ENCODE data around the gene TAF10. TPM values are rescaled to one million over a fixed set of nuclear protein-coding genes. Genes with fewer than 3 reads are reported as not detected.

The TAF10 gene
- total RNA-seq, 1 donor from 2014 or later, result 154 TPM

DNA sequence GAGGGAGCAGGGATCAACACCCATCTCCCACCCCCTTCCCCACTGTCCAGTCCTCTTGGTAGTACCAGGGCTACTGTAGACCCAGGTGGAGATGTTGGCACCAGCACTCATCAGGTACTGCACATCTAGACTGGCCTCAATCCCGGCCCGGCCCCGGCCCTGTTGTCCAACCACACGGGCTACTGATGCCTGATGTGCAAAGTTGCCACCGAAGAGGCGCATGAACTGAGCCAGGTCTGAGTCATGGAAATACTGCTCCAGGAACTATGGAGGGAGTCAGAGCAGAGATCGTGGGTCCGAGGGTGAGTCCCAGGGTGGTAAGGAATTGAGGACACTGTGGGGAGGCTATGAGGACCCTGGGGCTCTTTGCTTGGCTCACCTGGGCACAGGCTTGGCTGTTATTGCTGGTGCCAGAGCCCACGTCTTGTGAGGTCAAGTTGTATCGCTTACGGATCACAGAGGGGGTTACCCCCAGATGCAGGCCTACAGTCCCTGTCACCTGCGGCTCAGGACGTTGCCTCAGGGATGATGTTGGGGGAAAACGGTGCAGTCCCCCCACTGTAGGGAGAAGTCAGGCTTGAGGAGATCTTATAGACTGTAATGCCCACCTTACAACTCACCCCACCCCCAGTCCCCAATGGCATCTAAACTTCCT, 4.7 kb upstream of the TAF10 start:
- Mint-ChIP-seq H3K4me3 (peak overlapping the region; percentile 12), H3K36me3 (ENCODE audit: low read depth) (peaks cover 8% of the 10 kb centered on the region), H3K4me1 (peaks cover 7% of the 10 kb centered on the region), H3K27me3 (no peaks in the 10 kb centered on the region), H3K9me3 (no peaks in the 10 kb centered on the region), H3K27ac (peak overlapping the region; percentile 51)
- DNase-seq (peak; percentile 10), ATAC-seq (ENCODE audit: low read depth) (no peak)
- ChIA-PET CTCF (interaction anchor here (1.8 to 3.0 kb wide), 2 partner anchors 51 to 139 kb away, joined by 5 to 26 read pairs; no protein-coding TSS in a partner anchor), POLR2A (interaction anchor here (3.5 kb wide), 1 partner anchor 13 kb away, joined by 69 read pairs; the partner anchor contains the start of genes ILK and RRP8)
- TF ChIP-seq, protein P1, sequence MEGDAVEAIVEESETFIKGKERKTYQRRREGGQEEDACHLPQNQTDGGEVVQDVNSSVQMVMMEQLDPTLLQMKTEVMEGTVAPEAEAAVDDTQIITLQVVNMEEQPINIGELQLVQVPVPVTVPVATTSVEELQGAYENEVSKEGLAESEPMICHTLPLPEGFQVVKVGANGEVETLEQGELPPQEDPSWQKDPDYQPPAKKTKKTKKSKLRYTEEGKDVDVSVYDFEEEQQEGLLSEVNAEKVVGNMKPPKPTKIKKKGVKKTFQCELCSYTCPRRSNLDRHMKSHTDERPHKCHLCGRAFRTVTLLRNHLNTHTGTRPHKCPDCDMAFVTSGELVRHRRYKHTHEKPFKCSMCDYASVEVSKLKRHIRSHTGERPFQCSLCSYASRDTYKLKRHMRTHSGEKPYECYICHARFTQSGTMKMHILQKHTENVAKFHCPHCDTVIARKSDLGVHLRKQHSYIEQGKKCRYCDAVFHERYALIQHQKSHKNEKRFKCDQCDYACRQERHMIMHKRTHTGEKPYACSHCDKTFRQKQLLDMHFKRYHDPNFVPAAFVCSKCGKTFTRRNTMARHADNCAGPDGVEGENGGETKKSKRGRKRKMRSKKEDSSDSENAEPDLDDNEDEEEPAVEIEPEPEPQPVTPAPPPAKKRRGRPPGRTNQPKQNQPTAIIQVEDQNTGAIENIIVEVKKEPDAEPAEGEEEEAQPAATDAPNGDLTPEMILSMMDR (IDR thresholded peaks at IDR 0.05), result no peak
- intact Hi-C loops (cut with micrococcal nuclease), result no loop called here

DNA sequence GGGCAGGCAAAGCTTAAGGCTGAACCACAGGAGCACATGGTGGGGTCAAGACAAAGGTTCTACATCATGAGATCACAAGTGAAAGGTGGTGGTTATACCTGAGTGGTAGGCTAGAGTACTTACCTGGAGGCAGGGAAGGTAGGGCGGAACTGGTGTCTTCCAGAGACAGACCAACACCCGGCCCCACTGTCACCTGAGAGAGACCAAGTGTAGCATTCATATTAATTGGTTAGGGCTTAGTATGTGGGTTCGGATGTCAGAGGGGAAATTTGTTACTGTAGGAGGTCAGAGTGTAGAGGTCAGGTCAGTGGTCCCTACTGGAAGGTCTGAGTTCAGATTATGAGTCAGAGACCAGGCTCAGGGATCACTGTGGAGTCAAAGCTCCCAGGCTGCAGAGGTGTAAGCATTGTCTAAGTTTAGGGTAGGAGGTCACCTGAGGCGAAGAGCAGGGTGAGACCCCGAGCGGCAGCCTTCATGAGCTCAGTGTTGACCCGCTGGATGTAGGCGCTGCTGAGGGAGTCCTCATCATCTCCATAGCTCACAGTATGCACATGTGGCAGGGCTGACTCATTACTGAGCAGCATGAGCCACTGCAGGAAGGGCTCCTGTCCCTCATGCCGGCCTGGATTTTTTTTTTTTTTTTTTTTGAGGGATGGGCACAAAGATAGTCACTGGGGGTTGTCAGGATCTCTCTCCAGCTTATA, 4.0 kb upstream of the TAF10 start:
- Mint-ChIP-seq H3K9me3 (no peaks in the 10 kb centered on the region), H3K27ac (peak overlapping the region; percentile 51), H3K27me3 (no peaks in the 10 kb centered on the region), H3K36me3 (ENCODE audit: low read depth) (peaks cover 14% of the 10 kb centered on the region), H3K4me3 (peak overlapping the region; percentile 12), H3K4me1 (peaks cover 13% of the 10 kb centered on the region)
- DNase-seq, result no peak
- ATAC-seq (ENCODE audit: low read depth), result no peak
- POLR2A ChIA-PET, result interaction anchor here (1.2 kb wide), 1 partner anchor 67 kb away, joined by 3 read pairs; the partner anchor contains the start of gene MRPL17
- CTCF ChIA-PET, result no interaction called here
- TF ChIP-seq, protein P1 (IDR thresholded peaks at IDR 0.05), result no peak
- intact Hi-C loops (cut with micrococcal nuclease), result no loop called here

DNA sequence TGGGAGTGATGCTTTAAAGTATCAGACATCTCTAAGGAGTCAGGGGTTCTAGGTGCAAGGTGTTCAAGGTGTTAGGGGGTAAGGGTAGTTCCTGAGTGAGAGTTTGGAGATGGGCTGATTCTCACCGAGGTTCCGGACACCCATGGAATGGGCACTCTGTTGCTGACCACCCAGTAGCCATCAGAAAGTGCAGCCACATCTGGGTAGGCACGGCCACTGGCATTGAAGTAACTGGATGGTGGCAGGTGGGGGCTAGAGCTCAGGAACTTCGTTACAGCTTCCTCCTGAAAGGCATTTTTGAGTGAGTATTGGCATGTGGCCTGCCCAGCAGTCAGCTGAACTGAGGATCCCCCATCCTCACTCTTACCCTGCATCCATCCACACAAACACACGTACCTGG, 3.0 kb upstream of the TAF10 start:
- TF ChIP-seq, protein P1 (IDR thresholded peaks at IDR 0.05), result no peak
- CTCF ChIA-PET, result no interaction called here
- H3K4me3 Mint-ChIP-seq, result no peak overlapping the region

DNA sequence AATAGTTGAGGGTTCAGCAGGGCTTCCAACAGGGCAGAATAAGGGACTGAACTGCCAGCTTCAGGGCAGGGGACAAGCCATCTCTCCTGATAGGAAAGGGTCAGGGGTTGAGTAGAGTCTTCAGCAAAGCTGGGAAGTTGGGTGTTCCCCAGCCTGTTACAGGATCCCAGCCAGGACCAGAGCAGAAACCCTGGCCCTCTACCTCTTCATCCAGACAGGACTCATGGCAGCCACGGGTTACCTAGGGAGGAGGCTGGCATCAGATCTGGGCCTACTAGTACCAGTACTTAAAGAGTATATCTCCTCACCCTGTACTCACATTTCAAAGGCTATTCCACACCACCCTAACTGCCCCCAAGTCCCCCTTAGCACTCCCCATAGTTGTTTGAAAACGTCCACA, 2.4 kb upstream of the TAF10 start:
- TF ChIP-seq, protein P1 (IDR thresholded peaks at IDR 0.05), result no peak
- H3K27me3 Mint-ChIP-seq, result no peaks in the 10 kb centered on the region
- ATAC-seq (ENCODE audit: low read depth), result no peak
- POLR2A ChIA-PET, result no interaction called here
- intact Hi-C loops (cut with micrococcal nuclease), result loop anchor here (5.0 kb wide), 2 partner anchors 898 to 927 kb away; partner anchors contain the start of genes PPFIBP2, TRIM22 and TRIM5
- CTCF ChIA-PET, result no interaction called here
- H3K27ac Mint-ChIP-seq, result no peak overlapping the region
- no peak for DNase-seq
- H3K9me3 Mint-ChIP-seq, result no peaks in the 10 kb centered on the region
- H3K36me3 Mint-ChIP-seq (ENCODE audit: low read depth), result peaks cover 30% of the 10 kb centered on the region
- peaks cover 25% of the 10 kb centered on the region for H3K4me1 Mint-ChIP-seq
- H3K4me3 Mint-ChIP-seq, result no peak overlapping the region

More for the DNA sequence above, 3.0 kb upstream of the TAF10 start:
- Mint-ChIP-seq H3K9me3 (no peaks in the 10 kb centered on the region), H3K36me3 (ENCODE audit: low read depth) (peaks cover 24% of the 10 kb centered on the region), H3K4me1 (peaks cover 21% of the 10 kb centered on the region), H3K27me3 (no peaks in the 10 kb centered on the region), H3K27ac (no peak overlapping the region)
- POLR2A ChIA-PET, result interaction anchor here (1.2 kb wide), 1 partner anchor 68 kb away, joined by 3 read pairs; the partner anchor contains the start of gene MRPL17
- DNase-seq, result no peak
- no peak for ATAC-seq (ENCODE audit: low read depth)
- intact Hi-C loops (cut with micrococcal nuclease), result no loop called here

DNA sequence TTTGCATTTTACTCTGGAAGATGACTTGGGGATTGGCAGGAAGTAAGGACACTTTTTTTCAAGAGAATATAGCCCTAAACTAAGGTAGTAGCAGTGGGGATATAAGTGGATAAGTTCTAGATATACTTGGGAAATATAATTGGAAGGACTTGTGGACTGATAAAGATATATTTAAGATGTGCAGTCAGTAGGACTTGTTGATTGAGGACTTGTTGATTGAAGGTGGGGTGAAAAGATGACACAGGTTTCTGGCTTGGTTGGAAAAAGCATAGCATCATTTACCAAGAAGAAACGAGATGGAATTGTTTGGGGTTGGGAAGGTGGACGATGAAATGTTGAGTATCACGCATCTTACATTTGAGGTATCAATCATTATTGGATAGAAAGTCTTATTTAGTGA, 1.5 kb upstream of the TAF10 start:
- Mint-ChIP-seq H3K27ac (no peak overlapping the region), H3K4me3 (no peak overlapping the region), H3K9me3 (no peaks in the 10 kb centered on the region), H3K4me1 (peaks cover 29% of the 10 kb centered on the region), H3K27me3 (no peaks in the 10 kb centered on the region), H3K36me3 (ENCODE audit: low read depth) (peaks cover 40% of the 10 kb centered on the region)
- no peak for ATAC-seq (ENCODE audit: low read depth)
- intact Hi-C loops (cut with micrococcal nuclease), result loop anchor here (5.0 kb wide), 2 partner anchors 899 to 926 kb away; partner anchors contain the start of genes PPFIBP2, TRIM22 and TRIM5
- ChIA-PET POLR2A (interaction anchor here (1.0 to 3.3 kb wide), 7 partner anchors 10 to 133 kb away, joined by 3 to 44 read pairs (median 20); partner anchors contain the start of genes ARFIP2, ILK, MRPL17 and RRP8), CTCF (interaction anchor here (0.9 to 1.3 kb wide), 3 partner anchors 9 to 70 kb away, joined by 3 to 10 read pairs (median 4); partner anchors contain the start of gene MRPL17)
- DNase-seq, result no peak
- TF ChIP-seq, protein P1 (IDR thresholded peaks at IDR 0.05), result no peak

Measured in activated B cell treated with CpG ODN at 0.5 μM for 24 hours (primary cell).